ENCODE data around the gene GSPT1.

DNA sequence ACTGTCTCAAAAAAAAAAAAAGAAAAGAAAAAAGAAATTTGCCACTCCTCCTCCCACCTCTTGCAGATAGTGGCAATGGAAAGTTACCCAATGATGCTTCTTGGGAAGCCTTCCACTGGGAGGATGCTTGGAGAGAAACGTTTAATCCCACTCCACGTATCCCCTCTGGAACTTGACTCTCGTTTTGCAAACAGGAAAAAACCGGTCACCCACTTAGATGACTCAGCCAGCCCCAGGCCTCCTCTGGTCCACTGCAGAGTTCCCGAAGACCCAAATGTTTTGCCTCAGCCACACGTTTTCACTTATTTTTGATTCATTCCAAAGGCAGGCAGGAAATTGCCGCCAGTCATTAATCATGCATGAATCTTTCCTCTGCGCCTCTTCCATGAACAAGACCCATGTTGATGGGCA lies 40.0 kb upstream of the GSPT1 start:
- TF ChIP-seq, protein P1, sequence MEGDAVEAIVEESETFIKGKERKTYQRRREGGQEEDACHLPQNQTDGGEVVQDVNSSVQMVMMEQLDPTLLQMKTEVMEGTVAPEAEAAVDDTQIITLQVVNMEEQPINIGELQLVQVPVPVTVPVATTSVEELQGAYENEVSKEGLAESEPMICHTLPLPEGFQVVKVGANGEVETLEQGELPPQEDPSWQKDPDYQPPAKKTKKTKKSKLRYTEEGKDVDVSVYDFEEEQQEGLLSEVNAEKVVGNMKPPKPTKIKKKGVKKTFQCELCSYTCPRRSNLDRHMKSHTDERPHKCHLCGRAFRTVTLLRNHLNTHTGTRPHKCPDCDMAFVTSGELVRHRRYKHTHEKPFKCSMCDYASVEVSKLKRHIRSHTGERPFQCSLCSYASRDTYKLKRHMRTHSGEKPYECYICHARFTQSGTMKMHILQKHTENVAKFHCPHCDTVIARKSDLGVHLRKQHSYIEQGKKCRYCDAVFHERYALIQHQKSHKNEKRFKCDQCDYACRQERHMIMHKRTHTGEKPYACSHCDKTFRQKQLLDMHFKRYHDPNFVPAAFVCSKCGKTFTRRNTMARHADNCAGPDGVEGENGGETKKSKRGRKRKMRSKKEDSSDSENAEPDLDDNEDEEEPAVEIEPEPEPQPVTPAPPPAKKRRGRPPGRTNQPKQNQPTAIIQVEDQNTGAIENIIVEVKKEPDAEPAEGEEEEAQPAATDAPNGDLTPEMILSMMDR (IDR thresholded peaks at IDR 0.05) = no peak
- no peak for TF ChIP-seq POLR2A (IDR thresholded peaks at IDR 0.05)

Measured in body of pancreas (tissue), 4 donors.